ENCODE data around the gene KLHL2. TPM values are rescaled to one million over a fixed set of nuclear protein-coding genes. Genes with fewer than 3 reads are reported as not detected.

KLHL2 gene
- total and polyA plus RNA-seq, 2 donors (not counting 3 experiments of a cell fraction or from before 2014, with no cell fraction given): 9.9 to 22.1 TPM

- no peak for FAIRE-seq
- CTCF ChIA-PET: no interaction called here
- no TSS peak for BruUV-seq (replicated peaks)
These were observed 40.7 kb downstream of the KLHL2 start for GRCh38 chr4:165248102-165248501.

More at GRCh38 chr4:165248102-165248501, 40.7 kb downstream of the KLHL2 start:
- Histone ChIP-seq H3K79me2 (ENCODE audit: control insufficient read depth, insufficient read depth, low read length) (no peaks in the 10 kb centered on the region), H3K9ac (replicated peaks; ENCODE audit: extremely low read depth, insufficient read depth, low read length) (no peak overlapping the region), H3K4me3 (replicated peaks in 1 of 3; ENCODE audit: insufficient read depth in 1 of 3, low read depth in 1 of 3, low read length in 3 of 3) (no peak overlapping the region), H3K4me1 (ENCODE audit: control insufficient read depth, extremely low read depth, insufficient read depth, low read length) (no peaks in the 10 kb centered on the region), H3K9me3 (replicated peaks; ENCODE audit: control insufficient read depth, insufficient read depth, low read length) (no peaks in the 10 kb centered on the region), H3K27ac (ENCODE audit: insufficient read depth, low read depth, low read length) (no peak overlapping the region), H3K4me2 (ENCODE audit: insufficient read depth, low read length) (no peak overlapping the region), H3K27me3 (ENCODE audit: control insufficient read depth in 2 of 2, insufficient read depth in 2 of 2, low read length in 2 of 2) (no peaks in the 10 kb centered on the region), H3K36me3 (ENCODE audit: control insufficient read depth in 2 of 2, extremely low read depth in 1 of 2, insufficient read depth in 2 of 2, low read length in 2 of 2) (no peaks in the 10 kb centered on the region), H3K9me1 (replicated peaks; ENCODE audit: control insufficient read depth, extremely low read depth, insufficient read depth, low read length) (no peaks in the 10 kb centered on the region), H2AFZ (ENCODE audit: low read depth, low read length) (no peak overlapping the region), H4K20me1 (replicated peaks; ENCODE audit: control insufficient read depth, extremely low read depth, insufficient read depth, low read length) (no peaks in the 10 kb centered on the region)
- TF ChIP-seq MYC (IDR thresholded peaks at IDR 0.05; ENCODE audit: low read depth, low read length) (no peak), POLR2A (IDR thresholded peaks at IDR 0.05; ENCODE audit: low read depth, low read length) (no peak), MAX (IDR thresholded peaks at IDR 0.05; ENCODE audit: insufficient read depth, insufficient read length) (no peak), GATA2 (IDR thresholded peaks at IDR 0.05; ENCODE audit: insufficient read depth, insufficient read length, low read depth, low read length) (no peak), JUN (IDR thresholded peaks at IDR 0.05; ENCODE audit: borderline replicate concordance, insufficient read depth, insufficient read length, low read depth) (no peak), EZH2 (IDR thresholded peaks at IDR 0.05; ENCODE audit: borderline replicate concordance, low read depth, low read length, severe bottlenecking) (no peak), FOS (IDR thresholded peaks at IDR 0.05; ENCODE audit: borderline replicate concordance, insufficient read depth, low read length) (no peak), POLR2AphosphoS5 (IDR thresholded peaks at IDR 0.05; ENCODE audit: insufficient read depth, low read depth, low read length) (no peak), CTCF (IDR thresholded peaks at IDR 0.05; ENCODE audit: extremely low read depth in 1 of 2, insufficient read depth in 1 of 2, low read depth in 1 of 2, low read length in 2 of 2) (no peak)
- DNase-seq (ENCODE audit: low read depth, low spot score): no peak
- intact Hi-C loops (cut with micrococcal nuclease): no loop called here
- dilution Hi-C loops (cut with MboI; ENCODE audit: extremely low pct_ligation_motif_present, low sequenced_read_pairs): no loop called here
- POLR2A ChIA-PET: no interaction called here

All from endothelial cell of umbilical vein (primary cell).